Measurements from ENCODE around the gene PRG2.

The PRG2 gene

GRCh38 chr11:57396744-57397143 is 6.3 kb upstream of the PRG2 start:
- no peak for DNase-seq (ENCODE audit: low spot score)

GRCh38 chr11:57395905-57396623 is 5.6 kb upstream of the PRG2 start:
- DNase-seq (ENCODE audit: low spot score), result no peak

- DNase-seq (ENCODE audit: low spot score), result no peak
These were observed 3.9 kb upstream of the PRG2 start for GRCh38 chr11:57394203-57394965.

- no peak for DNase-seq (ENCODE audit: low spot score)
These were observed 2.3 kb upstream of the PRG2 start for GRCh38 chr11:57392763-57393105.

- DNase-seq (ENCODE audit: low spot score), result no peak
These were observed 1.8 kb upstream of the PRG2 start for GRCh38 chr11:57392066-57392762.

- DNase-seq (ENCODE audit: low spot score), result no peak
These were observed 1.1 kb upstream of the PRG2 start for GRCh38 chr11:57391539-57391938.

- no peak for DNase-seq (ENCODE audit: low spot score)
These were observed 661 bp upstream of the PRG2 start for GRCh38 chr11:57391111-57391510.

- DNase-seq (ENCODE audit: low spot score), result no peak
These were observed 3.0 kb downstream of the PRG2 start for GRCh38 chr11:57387289-57388030.

- DNase-seq (ENCODE audit: low spot score), result no peak
These were observed 4.1 kb downstream of the PRG2 start for GRCh38 chr11:57386178-57386940.

GRCh38 chr11:57380975-57381374 is 9.5 kb downstream of the PRG2 start, which contains the start of gene PRG3:
Gene PRG3, minus strand, starts transcription at chr11:57381150. Its CDS starts 442 bp downstream, at chr11:57380708.
- DNase-seq (ENCODE audit: low spot score), result no peak

GRCh38 chr11:57379732-57380131 is 10.7 kb downstream of the PRG2 start:
- DNase-seq (ENCODE audit: low spot score), result no peak

- DNase-seq (ENCODE audit: low spot score), result no peak
These were observed 12.3 kb downstream of the PRG2 start for GRCh38 chr11:57378186-57378585.

- DNase-seq (ENCODE audit: low spot score), result no peak
These were observed 13.3 kb downstream of the PRG2 start for GRCh38 chr11:57377107-57377506.

- no peak for DNase-seq (ENCODE audit: low spot score)
These were observed 14.1 kb downstream of the PRG2 start for GRCh38 chr11:57376095-57377090.

GRCh38 chr11:57375490-57375889 is 15.0 kb downstream of the PRG2 start:
- DNase-seq (ENCODE audit: low spot score), result no peak

- DNase-seq (ENCODE audit: low spot score), result no peak
These were observed 15.5 kb downstream of the PRG2 start for GRCh38 chr11:57374966-57375365.

- no peak for DNase-seq (ENCODE audit: low spot score)
These were observed 17.3 kb downstream of the PRG2 start for GRCh38 chr11:57373146-57373545.

- no peak for DNase-seq (ENCODE audit: low spot score)
These were observed 19.5 kb downstream of the PRG2 start for GRCh38 chr11:57370941-57371340.

GRCh38 chr11:57370251-57370650 is 20.2 kb downstream of the PRG2 start:
- DNase-seq (ENCODE audit: low spot score), result no peak

- no peak for DNase-seq (ENCODE audit: low spot score)
These were observed 21.6 kb downstream of the PRG2 start for GRCh38 chr11:57368845-57369232.
